Fibroblast of lung (primary cell): ENCODE data around the gene TRAK1. TPM values are rescaled to one million over a fixed set of nuclear protein-coding genes. Genes with fewer than 3 reads are reported as not detected.

Experiments
- DNase-seq, 2 donors: peaks; one replicate each; pipeline versions ENCODE4 v3.0.0 to v3.0.0-alpha.2; 2010; ENCODE audit warnings: low read depth in 2 of 2
- H2AFZ ChIP-seq: 2 replicates; pipeline ENCODE4 v1.5.1; 2012; ENCODE audit warnings: low read length, control low read depth, inconsistent platforms
- H3K27ac ChIP-seq: 2 replicates; pipeline ENCODE4 v1.5.1; 2011; ENCODE audit warnings: low read length, control low read depth; ENCODE audit not compliant: insufficient read depth
- H3K27me3 ChIP-seq: 2 replicates; pipeline ENCODE4 v1.5.1; 2011; ENCODE audit warnings: mild to moderate bottlenecking, low read length; ENCODE audit not compliant: control insufficient read depth, insufficient read depth
- H3K36me3 ChIP-seq: 2 replicates; pipeline ENCODE4 v1.5.1; 2011; ENCODE audit warnings: low read length; ENCODE audit not compliant: control insufficient read depth, insufficient read depth
- H3K4me1 ChIP-seq: 2 replicates; pipeline ENCODE4 v1.5.1; 2011; ENCODE audit warnings: low read length; ENCODE audit not compliant: control insufficient read depth, insufficient read depth; ENCODE audit errors: extremely low read depth
- H3K4me2 ChIP-seq: 2 replicates; pipeline ENCODE4 v1.5.1; 2011; ENCODE audit warnings: low read length, control low read depth; ENCODE audit not compliant: insufficient read depth; ENCODE audit errors: extremely low read depth
- H3K4me3 ChIP-seq, 4 experiments: fragments of 200-600 bp in 1 of 4; sonication (generic) in 1 of 4; replicated peaks in 1 of 4; 2 replicates each; pipeline ENCODE4 v1.5.1; 2011 to 2016; ENCODE audit warnings: low read length in 4 of 4, low read depth in 3 of 4, mild to moderate bottlenecking in 3 of 4, control low read depth in 2 of 4, inconsistent platforms in 1 of 4, mixed read lengths in 1 of 4; ENCODE audit not compliant: insufficient read depth in 1 of 4; ENCODE audit errors: control extremely low read depth in 1 of 4
- H3K79me2 ChIP-seq: 2 replicates; pipeline ENCODE4 v1.5.1; 2012; ENCODE audit warnings: mild to moderate bottlenecking, low read length, inconsistent platforms; ENCODE audit not compliant: control insufficient read depth, insufficient read depth
- H3K9ac ChIP-seq: 2 replicates; pipeline ENCODE4 v1.5.1; 2011; ENCODE audit warnings: mild to moderate bottlenecking, low read length, control low read depth; ENCODE audit not compliant: insufficient read depth
- H3K9me3 ChIP-seq: 2 replicates; pipeline ENCODE4 v1.5.1; 2012; ENCODE audit warnings: low read depth, low read length; ENCODE audit not compliant: control insufficient read depth, insufficient read depth
- H4K20me1 ChIP-seq: 2 replicates; pipeline ENCODE4 v1.5.1; 2011; ENCODE audit warnings: low read length; ENCODE audit not compliant: control insufficient read depth, insufficient read depth; ENCODE audit errors: extremely low read depth
- CTCF ChIP-seq, 2 donors: IDR thresholded peaks in 1 of 2; conservative IDR thresholded peaks in 1 of 2; 1 replicate in 1 of 2; 2 replicates in 1 of 2; pipeline ENCODE4 v1.5.1; 2011 to 2012; ENCODE audit warnings: low read length in 2 of 2, control low read depth in 1 of 2, inconsistent platforms in 1 of 2, low read depth in 1 of 2, mild to moderate bottlenecking in 1 of 2
- EZH2 ChIP-seq: IDR thresholded peaks from 2 replicates; pipeline ENCODE4 v1.5.1; 2012; ENCODE audit warnings: low read length, control low read depth, mild to moderate bottlenecking; ENCODE audit errors: missing control alignments
- polyA plus RNA-seq, 2 donors: library from polyadenylated mRNA; depleted of rRNA in 1 of 2; stranded (reverse) in 1 of 2; unstranded in 1 of 2; fragments of >200 nt; gene quantifications; 2 replicates each; pipeline ENCODE4 v1.2.1, GENCODE V29; 2011 to 2012; ENCODE audit warnings: missing spikeins in 1 of 2
- total RNA-seq: library from RNA; depleted of rRNA; stranded (reverse); fragments of >200 nt; gene quantifications from 2 replicates; pipeline ENCODE4 v1.2.1, GENCODE V29; 2014

The TRAK1 gene
- total and polyA plus RNA-seq, 2 donors (not counting 1 experiment from before 2014, with no cell fraction given) = 37.8 to 44.0 TPM

GRCh38 chr3:42061713-42062380 is 29.3 kb upstream of the TRAK1 start:
- Histone ChIP-seq H3K4me3 (peak overlapping the region in 1 of 4 experiments; percentile 19), H3K4me2 (peak overlapping the region; percentile 78), H3K4me1 (peaks cover 38% of the 10 kb centered on the region), H3K27ac (peak overlapping the region; percentile 95), H2AFZ (no peak overlapping the region), H3K79me2 (peaks cover 45% of the 10 kb centered on the region), H3K9ac (peak overlapping the region; percentile 55), H3K27me3 (no peaks in the 10 kb centered on the region), H3K9me3 (no peaks in the 10 kb centered on the region), H4K20me1 (no peaks in the 10 kb centered on the region), H3K36me3 (no peaks in the 10 kb centered on the region)
- DNase-seq = peak; percentile 90 to 94
- TF ChIP-seq CTCF (conservative IDR thresholded peaks at IDR 0.05 in 1 of 2, IDR thresholded peaks at IDR 0.05 in 1 of 2; ENCODE audit: low read depth in 1 of 2, low read length in 2 of 2) (no peak), EZH2 (no peak)

GRCh38 chr3:42062464-42062863 is 28.7 kb upstream of the TRAK1 start:
- H2AFZ ChIP-seq = no peak overlapping the region
- peak overlapping the region; percentile 78 for H3K4me2 ChIP-seq
- peaks cover 39% of the 10 kb centered on the region for H3K4me1 ChIP-seq
- H3K9me3 ChIP-seq = no peaks in the 10 kb centered on the region
- H3K27ac ChIP-seq = peak overlapping the region; percentile 95
- no peak overlapping the region for H3K4me3 ChIP-seq
- H3K9ac ChIP-seq = no peak overlapping the region
- DNase-seq = no peak
- H3K27me3 ChIP-seq = no peaks in the 10 kb centered on the region
- H3K79me2 ChIP-seq = peaks cover 39% of the 10 kb centered on the region
- TF ChIP-seq CTCF (conservative IDR thresholded peaks at IDR 0.05 in 1 of 2, IDR thresholded peaks at IDR 0.05 in 1 of 2; ENCODE audit: low read depth in 1 of 2, low read length in 2 of 2) (no peak), EZH2 (no peak)
- no peaks in the 10 kb centered on the region for H4K20me1 ChIP-seq
- no peaks in the 10 kb centered on the region for H3K36me3 ChIP-seq

- Histone ChIP-seq H3K27ac (peak overlapping the region; percentile 95), H2AFZ (no peak overlapping the region), H3K9ac (no peak overlapping the region), H3K36me3 (no peaks in the 10 kb centered on the region), H3K4me2 (no peak overlapping the region), H3K9me3 (no peaks in the 10 kb centered on the region), H3K79me2 (peaks cover 41% of the 10 kb centered on the region), H3K4me3 (no peak overlapping the region), H3K4me1 (peaks cover 46% of the 10 kb centered on the region), H4K20me1 (no peaks in the 10 kb centered on the region), H3K27me3 (no peaks in the 10 kb centered on the region)
- DNase-seq = peak; percentile 68 to 85
- no peak for TF ChIP-seq EZH2
- TF ChIP-seq CTCF (conservative IDR thresholded peaks at IDR 0.05 in 1 of 2, IDR thresholded peaks at IDR 0.05 in 1 of 2; ENCODE audit: low read depth in 1 of 2, low read length in 2 of 2) = no peak
Observed at GRCh38 chr3:42063888-42064287, 27.3 kb upstream of the TRAK1 start.
